NCI-H1694 (cell line): ENCODE measurements around the gene BARHL2.
A peak's percentile ranks its signal among the peaks of the same experiment; 100 is the strongest.

ENCODE experiments used
- DNase-seq: peaks from one replicate; lab custom pipeline; 2025; lab: John Stamatoyannopoulos, UW

The BARHL2 gene

DNA sequence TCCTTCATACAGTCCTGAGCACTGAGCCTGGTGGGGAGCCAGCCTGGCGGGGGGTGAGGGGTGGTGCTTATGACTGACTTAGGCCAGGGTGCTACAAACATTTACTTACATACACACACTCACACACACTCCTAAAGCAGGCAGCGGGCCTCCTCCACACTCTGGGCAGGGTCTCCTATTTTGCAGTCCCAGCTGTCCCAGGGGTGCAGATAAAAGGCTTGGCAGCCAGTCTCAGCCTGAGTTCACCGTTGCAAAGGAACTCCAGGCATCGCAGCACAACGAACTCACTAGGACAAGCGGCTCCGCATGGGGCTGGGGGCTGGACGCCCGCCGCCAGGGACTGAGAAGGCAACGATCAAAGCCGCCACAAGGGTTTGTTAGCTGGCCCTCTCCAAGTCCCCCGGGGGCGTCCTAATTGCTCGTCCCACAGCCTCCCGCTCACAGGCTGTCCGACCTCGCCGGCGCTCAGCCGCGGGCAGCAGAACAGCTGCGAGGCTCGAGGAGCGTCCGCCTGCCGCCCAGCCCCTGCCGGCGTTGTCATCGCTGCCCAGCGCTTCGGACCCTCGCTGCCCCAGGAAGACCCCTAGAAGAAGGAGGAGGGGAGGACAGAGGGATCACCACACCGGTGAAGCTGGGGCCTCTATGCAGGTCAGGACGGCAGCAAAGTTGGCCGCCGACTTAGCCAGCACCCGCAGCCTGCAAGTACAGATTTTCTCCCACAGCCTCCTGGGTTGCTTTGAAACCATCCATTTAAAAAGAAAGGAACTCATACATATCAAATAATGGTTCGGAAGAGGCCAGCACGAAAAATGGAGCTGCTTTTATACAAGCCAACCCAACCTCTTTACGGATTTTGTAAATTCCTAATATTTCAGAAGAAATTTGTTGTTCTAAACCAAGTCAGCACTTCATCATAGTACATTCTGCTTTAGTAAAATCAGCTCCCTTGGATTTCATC, 6.2 kb downstream of the BARHL2 start:
- DNase-seq: no peak

DNA sequence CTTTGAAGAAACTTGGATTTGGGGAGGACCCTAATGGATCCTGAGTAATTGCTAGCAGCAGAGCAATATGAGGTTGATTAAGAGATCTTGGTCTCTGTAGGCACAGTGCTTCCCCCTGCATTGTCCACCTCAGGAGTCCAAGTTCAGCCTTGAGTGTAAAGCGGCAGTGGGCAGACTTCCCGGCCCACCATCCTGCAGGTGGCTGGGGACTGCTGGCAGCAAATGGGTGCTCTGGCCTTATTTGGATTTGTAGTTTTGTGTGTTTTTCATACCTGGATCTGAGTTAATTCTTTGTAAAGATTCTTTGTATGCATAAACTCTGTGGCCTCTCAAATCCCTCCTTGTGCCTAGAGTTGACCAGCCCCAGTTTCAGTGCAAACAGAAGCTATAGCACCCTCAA, 7.6 kb downstream of the BARHL2 start:
- DNase-seq: no peak

DNA sequence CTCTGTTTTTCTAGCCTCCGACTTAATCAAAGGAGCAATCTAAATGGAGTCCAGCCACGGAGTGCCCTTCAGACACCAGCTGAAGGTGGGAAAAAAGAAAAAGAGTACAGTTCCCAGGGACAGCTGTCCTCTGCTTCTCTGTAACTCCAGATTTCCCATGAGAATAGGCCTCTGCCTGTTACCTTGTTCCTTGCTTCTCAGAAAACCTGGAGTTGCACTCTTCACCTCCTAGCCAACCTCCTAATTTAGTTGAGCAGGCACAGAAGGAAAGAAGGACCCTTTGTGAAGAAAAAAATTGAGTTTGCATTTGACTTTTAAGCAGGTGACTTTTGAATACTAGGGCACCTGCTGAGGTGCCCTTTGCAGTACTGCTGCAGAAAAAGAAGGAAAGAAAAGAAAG, 8.3 kb downstream of the BARHL2 start:
- no peak for DNase-seq

DNA sequence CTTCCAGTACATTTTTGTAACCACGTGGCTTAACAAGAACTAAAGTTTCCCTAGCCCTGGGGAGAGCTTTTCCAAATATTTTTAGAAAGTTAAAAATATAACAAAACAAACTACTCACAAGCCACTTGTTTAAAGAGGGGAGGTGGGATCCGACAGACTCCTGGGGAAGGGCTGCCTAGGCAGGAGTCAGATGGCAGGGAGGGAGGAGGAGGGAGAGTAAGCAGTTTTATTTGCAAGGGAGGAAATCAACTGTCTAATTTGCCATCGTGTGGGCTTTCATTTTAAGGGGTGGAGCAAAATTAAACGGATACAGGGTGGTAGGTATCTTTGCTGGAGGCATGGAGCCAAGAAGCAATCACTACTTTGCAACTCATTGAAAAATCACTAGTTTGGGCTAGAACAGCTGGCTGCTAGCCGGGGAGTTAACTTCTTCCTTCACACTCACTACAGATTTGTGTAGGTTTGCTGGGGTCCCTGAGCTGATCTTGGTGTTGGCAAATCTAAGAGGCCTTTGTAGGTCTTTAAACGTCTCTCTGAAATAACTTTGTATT, 8.8 kb downstream of the BARHL2 start:
- DNase-seq: no peak

DNA sequence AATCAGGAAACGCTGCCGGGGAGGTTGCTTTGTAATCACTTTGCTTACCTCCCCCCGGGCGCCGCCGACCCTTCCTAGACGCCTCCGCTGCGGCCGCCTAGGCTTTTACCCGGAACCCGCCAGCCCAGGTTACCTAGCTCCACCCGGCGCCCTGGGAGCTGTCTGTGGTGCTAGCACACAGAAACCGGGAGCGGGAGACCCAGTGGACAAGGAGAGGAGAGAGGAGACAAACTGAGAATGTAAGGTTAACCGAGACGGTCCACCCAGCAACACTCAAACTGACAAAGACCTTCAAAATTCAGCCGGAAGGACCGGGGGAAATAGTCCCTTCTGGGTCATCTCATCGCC, 9.8 kb downstream of the BARHL2 start:
- DNase-seq: no peak

DNA sequence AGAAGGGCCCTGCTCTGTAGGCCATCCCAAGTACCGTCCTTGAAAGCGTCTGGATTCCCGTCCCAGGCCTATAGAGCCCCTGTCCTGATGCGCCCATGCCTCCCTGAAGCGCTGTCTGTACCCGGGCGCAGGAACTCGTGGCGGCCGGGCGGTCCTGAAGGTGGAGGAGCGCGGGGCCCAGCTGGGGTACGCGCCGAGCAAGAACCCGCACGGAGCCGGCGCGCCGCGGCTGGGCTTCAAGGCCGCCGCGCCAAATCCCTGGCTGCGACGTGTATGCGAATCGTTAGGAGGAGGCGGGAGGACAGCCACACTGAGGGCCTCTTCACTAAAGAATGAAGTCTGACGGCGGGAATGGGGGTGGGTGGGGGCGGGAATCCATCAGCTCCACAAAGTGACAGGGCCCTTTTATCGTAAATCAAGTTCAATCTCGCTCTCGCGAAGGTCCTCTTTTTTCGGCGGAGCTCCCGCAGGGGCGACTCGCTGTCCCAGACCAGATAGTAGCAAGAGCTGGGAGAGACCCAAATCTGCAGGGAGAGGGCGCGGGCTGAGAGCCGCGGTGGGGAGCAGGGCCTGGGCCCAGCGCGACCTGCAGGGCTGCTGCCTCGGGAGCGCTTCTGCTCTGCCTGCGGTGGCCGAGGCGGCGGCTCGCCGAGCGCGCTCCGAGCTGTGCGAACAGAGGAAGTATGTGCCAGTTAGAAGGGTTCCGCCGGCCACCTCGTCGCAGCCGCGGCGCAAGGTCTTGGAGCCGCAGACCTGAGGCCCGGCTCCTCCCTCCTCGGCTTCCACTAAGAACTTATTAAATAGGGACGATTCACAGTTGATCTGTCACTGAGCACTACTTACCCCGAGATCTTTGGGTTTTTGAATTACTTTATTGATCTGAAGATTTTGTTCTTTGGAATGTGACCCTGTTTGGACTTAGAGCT, 10.4 kb downstream of the BARHL2 start:
- DNase-seq: no peak

DNA sequence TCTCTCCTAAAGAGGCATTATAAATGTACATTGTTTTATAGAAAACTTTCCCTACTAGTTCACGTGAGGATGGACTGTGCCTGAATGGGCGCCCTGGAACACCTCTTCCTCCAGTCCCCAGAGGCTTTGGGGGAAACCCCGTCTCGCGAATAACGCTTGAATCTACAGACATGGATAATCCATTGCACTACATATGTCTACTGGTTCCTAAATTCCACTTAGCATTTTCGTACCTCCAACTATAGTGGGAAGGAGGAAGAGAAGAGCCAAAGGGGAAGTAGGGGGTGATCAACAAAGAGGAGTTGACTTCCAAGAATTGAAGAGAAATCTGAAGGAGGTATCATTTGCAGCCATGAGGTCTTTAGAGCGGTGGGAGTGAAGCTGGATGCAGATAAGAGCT, 11.1 kb downstream of the BARHL2 start:
- DNase-seq: no peak

DNA sequence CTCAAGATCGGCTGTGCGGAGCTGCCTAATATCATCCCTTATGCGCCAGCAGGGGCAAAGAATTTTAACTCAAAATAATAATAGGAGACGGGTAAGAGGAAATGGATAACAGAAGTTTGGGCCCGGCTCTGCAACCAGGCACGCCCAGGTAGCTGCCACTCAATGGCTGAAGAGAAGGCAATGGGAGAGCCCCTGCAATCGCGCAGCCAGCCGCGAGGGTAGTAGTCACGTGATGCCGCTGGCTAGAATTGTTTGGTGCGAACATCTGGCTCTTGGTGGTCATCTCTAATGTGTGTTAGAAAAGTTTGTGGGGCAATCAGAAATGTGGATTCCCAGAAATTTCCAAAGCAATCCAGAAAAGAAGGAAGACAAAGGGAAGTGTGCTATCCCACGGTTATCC, 12.3 kb downstream of the BARHL2 start:
- no peak for DNase-seq

DNA sequence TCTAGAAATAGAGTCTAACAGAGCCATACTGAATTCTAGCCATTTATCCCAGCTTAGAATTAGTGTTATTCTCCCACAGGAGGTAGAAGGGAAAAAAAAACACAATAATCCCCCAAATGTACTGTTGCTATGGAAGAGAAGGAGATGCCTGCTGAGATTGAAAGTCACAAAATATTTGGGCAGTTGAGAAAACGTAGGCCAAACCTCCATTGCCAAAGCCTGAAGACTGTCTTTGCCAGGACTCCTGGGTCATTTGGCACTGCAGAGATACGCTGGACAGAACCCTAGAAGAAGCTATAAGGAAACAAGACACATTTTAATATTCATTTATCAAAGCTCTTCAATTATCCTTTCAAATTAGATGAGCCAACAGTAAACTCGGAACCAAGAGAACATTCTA, 22.3 kb downstream of the BARHL2 start:
- DNase-seq: no peak

DNA sequence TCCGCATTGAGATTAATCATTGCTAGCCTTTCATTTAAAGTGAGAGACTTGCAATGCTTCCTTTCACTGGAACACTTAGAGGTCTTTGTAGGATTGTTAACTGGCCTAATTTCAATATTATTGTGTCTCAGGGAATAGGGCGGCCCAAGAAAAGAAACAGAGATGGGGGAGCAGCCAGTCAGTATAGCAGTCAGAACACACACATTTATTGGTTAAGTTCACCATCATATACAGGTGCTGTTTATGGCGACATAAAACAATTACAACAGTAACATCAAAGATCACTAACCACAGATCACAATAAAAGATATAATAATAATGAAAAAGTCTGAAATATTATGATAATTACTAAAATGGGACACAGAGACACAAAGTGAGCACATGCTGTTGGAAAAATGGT, 29.4 kb downstream of the BARHL2 start:
- no peak for DNase-seq

DNA sequence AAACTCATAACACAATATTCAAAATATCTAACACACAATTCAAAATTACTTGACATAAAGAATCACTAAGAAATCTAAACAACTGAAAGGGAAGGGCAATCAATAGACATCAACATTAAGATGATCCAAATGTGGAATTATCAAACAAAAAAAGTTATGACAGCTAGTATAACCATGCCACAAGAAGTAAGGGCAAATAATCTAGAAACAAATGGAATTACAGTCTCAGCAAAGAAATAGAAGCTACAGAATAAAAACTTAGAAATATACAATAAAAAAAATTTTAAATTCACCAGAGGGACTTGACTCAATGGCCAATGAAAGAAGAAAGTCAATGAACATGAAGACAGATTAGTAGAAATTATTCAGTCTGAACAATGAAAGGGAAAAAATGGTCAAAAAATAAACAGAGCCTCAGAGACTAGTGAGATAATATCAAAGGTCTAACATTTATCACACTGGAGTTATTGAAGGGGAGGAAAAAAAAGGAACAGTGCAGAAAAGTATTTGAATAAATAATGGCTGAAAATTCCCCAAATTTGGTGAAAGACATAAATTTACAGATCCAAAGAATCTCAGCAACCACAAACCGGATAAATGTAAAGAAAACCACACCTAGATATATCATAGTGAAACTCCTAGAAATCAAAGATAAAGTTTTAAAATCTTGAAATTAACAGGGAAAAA, 41.8 kb downstream of the BARHL2 start:
- no peak for DNase-seq

DNA sequence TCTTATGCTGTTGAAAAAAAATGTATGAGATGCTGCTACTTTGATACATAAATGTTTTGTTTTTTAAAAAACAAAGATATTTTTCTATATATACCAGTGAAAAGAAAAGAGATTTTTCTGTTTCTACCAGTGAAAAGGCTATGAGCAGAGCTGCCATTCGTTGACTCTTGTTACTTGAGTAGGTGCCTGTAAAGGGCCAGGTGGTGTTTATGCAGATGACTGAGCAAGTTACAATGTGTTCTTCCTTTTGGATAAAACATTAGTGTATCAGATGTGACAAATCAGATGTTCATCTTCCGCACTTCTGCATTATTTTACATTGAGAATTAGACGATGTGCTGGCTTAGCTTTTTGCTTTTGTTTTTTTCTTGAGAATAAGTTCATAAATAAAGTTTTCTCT, 45.4 kb downstream of the BARHL2 start:
- peak; percentile 94 for DNase-seq

DNA sequence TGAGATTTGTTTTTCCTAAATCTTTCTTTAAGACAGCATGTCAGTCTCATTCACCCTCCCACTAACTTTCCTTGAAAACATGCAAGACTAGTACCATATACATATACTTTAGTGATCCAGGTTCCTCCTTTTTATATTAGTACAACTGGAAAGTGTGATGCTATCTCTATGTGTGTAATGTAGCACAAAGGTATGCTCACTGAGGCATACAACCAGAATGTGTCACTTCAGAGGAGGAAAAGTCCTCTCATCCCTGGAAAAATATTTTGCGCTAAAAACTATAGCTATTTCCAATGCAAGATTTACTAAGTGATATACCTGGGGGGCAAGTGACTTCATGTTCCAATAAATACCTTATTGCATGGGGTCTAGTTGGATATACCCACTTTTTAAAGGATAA, 45.9 kb downstream of the BARHL2 start:
- DNase-seq: peak; percentile 66
